NOMO-1 treated with dmso at 0.1 percent for 144 hours (cell line): Measurements from ENCODE around the gene DYNLT2B.
A peak's percentile ranks its signal among the peaks of the same experiment; 100 is the strongest.
"Not testable (repeated sequence)": the region's sequence is repeated elsewhere in the genome, so short reads cannot be mapped to it uniquely, and the experiment has no call there.

Experiments used
- DNase-seq: peaks from one replicate; lab custom pipeline; 2025; ENCODE audit not compliant: unreplicated experiment; lab: John Stamatoyannopoulos, UW

Gene DYNLT2B

GRCh38 chr3:196317687-196318467, at the start of gene DYNLT2B:
TSS of gene DYNLT2B (minus strand) at chr3:196318240. CDS start at chr3:196318152, 88 bp downstream.
- peak; percentile 94 for DNase-seq

GRCh38 chr3:196365736-196366135, 47.7 kb upstream of the DYNLT2B start:
- DNase-seq, result no peak

GRCh38 chr3:196360586-196360985, 42.5 kb upstream of the DYNLT2B start:
- DNase-seq, result no peak

- DNase-seq, result not testable (repeated sequence)
Observed at GRCh38 chr3:196358540-196358939, 40.5 kb upstream of the DYNLT2B start.

- DNase-seq, result no peak
Observed at GRCh38 chr3:196357905-196358304, 39.9 kb upstream of the DYNLT2B start.

GRCh38 chr3:196356556-196356955, 38.5 kb upstream of the DYNLT2B start:
- no peak for DNase-seq

- DNase-seq, result no peak
Observed at GRCh38 chr3:196355668-196356067, 37.6 kb upstream of the DYNLT2B start.

- no peak for DNase-seq
Observed at GRCh38 chr3:196354132-196354531, 36.1 kb upstream of the DYNLT2B start.

GRCh38 chr3:196351541-196351940, 33.5 kb upstream of the DYNLT2B start:
- DNase-seq, result no peak

GRCh38 chr3:196350067-196350466, 32.0 kb upstream of the DYNLT2B start:
- DNase-seq, result no peak

GRCh38 chr3:196348698-196349097, 30.7 kb upstream of the DYNLT2B start:
- no peak for DNase-seq

GRCh38 chr3:196344663-196345062, 26.6 kb upstream of the DYNLT2B start:
- peak; percentile 89 for DNase-seq

GRCh38 chr3:196343917-196344316, 25.9 kb upstream of the DYNLT2B start:
- not testable (repeated sequence) for DNase-seq

- peak; percentile 68 for DNase-seq
Observed at GRCh38 chr3:196341137-196341536, 23.1 kb upstream of the DYNLT2B start.

- DNase-seq, result peak; percentile 54
Observed at GRCh38 chr3:196340466-196340865, 22.4 kb upstream of the DYNLT2B start.

- DNase-seq, result peak; percentile 58
Observed at GRCh38 chr3:196339493-196340254, 21.6 kb upstream of the DYNLT2B start.

- DNase-seq, result no peak
Observed at GRCh38 chr3:196339044-196339443, 21.0 kb upstream of the DYNLT2B start.

- DNase-seq, result no peak
Observed at GRCh38 chr3:196336319-196337145, 18.5 kb upstream of the DYNLT2B start.

GRCh38 chr3:196335503-196335948, 17.5 kb upstream of the DYNLT2B start:
- no peak for DNase-seq

- DNase-seq, result no peak
Observed at GRCh38 chr3:196334982-196335381, 16.9 kb upstream of the DYNLT2B start.

GRCh38 chr3:196332168-196332567, 14.1 kb upstream of the DYNLT2B start:
- no peak for DNase-seq
